Measurements from ENCODE around the gene KIF22. TPM values are rescaled to one million over a fixed set of nuclear protein-coding genes. Genes with fewer than 3 reads are reported as not detected.

KIF22 gene
- total RNA-seq, 1 donor from 2014 or later: 14.3 TPM

DNA sequence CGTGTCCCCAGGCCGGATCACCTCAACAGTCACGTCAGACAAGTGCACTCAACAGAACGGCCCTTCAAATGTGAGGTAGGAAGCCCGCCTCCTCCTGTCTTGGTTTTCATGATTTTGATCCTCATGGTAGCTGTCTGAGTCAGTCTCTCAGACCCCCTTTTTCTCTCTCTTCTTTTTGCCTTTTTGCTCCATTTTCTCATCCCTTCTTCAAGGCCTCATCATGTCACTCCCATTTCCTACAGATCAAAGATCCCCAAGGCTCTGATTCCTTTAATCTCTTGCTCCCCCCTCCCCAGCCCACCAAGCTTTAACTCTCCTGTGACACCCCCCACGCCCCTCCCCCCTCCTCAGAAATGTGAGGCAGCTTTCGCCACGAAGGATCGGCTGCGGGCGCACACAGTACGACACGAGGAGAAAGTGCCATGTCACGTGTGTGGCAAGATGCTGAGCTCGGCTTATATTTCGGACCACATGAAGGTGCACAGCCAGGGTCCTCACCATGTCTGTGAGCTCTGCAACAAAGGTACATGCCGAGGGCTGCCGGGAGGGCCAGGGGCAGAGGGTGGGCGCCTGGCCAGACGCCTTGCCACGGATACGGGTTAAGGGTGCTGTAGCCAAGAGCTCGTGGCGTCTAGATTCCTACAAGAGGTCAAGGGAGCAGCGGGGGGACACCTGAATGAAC is 17.8 kb downstream of the KIF22 start:
- Histone ChIP-seq H3K79me2 (ENCODE audit: insufficient read depth, low read length) (peaks cover 34% of the 10 kb centered on the region), H3K9me3 (ENCODE audit: insufficient read depth, low read depth, low read length) (no peaks in the 10 kb centered on the region), H3K27me3 (ENCODE audit: insufficient read depth, low read length) (no peaks in the 10 kb centered on the region), H4K20me1 (ENCODE audit: insufficient read depth, low read length) (peaks cover 34% of the 10 kb centered on the region), H3K27ac (ENCODE audit: low read depth, low read length) (peak overlapping the region; percentile 68), H3K36me3 (ENCODE audit: insufficient read depth, low read length) (no peaks in the 10 kb centered on the region), H3K4me3 (ENCODE audit: insufficient read depth, low read depth, low read length) (peak overlapping the region; percentile 77), H2AFZ (ENCODE audit: low read depth, low read length) (no peak overlapping the region), H3K4me1 (ENCODE audit: insufficient read depth, low read length) (peaks cover 40% of the 10 kb centered on the region), H3K9ac (ENCODE audit: low read length) (peak overlapping the region; percentile 84), H3K4me2 (ENCODE audit: low read length) (peak overlapping the region; percentile 93)
- H3K4me3 Mint-ChIP-seq (ENCODE audit: unreplicated experiment): peak overlapping the region; percentile 91
- TF ChIP-seq EZH2 (IDR thresholded peaks at IDR 0.05; ENCODE audit: insufficient read depth, low read length): no peak
- TF ChIP-seq, protein P1, sequence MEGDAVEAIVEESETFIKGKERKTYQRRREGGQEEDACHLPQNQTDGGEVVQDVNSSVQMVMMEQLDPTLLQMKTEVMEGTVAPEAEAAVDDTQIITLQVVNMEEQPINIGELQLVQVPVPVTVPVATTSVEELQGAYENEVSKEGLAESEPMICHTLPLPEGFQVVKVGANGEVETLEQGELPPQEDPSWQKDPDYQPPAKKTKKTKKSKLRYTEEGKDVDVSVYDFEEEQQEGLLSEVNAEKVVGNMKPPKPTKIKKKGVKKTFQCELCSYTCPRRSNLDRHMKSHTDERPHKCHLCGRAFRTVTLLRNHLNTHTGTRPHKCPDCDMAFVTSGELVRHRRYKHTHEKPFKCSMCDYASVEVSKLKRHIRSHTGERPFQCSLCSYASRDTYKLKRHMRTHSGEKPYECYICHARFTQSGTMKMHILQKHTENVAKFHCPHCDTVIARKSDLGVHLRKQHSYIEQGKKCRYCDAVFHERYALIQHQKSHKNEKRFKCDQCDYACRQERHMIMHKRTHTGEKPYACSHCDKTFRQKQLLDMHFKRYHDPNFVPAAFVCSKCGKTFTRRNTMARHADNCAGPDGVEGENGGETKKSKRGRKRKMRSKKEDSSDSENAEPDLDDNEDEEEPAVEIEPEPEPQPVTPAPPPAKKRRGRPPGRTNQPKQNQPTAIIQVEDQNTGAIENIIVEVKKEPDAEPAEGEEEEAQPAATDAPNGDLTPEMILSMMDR (IDR thresholded peaks at IDR 0.05; ENCODE audit: insufficient read depth, low read depth, low read length): no peak
- FAIRE-seq (no peak), DNase-seq (ENCODE audit: low read depth) (no peak)
- H3K36me3 Mint-ChIP-seq (ENCODE audit: low read depth, unreplicated experiment): peaks cover 9% of the 10 kb centered on the region
- no peaks in the 10 kb centered on the region for H3K27me3 Mint-ChIP-seq (ENCODE audit: low read depth, unreplicated experiment)
- no peaks in the 10 kb centered on the region for H3K9me3 Mint-ChIP-seq (ENCODE audit: unreplicated experiment)
- peaks cover 32% of the 10 kb centered on the region for H3K4me1 Mint-ChIP-seq (ENCODE audit: low read depth, unreplicated experiment)
- H3K27ac Mint-ChIP-seq (ENCODE audit: unreplicated experiment): peak overlapping the region; percentile 63

DNA sequence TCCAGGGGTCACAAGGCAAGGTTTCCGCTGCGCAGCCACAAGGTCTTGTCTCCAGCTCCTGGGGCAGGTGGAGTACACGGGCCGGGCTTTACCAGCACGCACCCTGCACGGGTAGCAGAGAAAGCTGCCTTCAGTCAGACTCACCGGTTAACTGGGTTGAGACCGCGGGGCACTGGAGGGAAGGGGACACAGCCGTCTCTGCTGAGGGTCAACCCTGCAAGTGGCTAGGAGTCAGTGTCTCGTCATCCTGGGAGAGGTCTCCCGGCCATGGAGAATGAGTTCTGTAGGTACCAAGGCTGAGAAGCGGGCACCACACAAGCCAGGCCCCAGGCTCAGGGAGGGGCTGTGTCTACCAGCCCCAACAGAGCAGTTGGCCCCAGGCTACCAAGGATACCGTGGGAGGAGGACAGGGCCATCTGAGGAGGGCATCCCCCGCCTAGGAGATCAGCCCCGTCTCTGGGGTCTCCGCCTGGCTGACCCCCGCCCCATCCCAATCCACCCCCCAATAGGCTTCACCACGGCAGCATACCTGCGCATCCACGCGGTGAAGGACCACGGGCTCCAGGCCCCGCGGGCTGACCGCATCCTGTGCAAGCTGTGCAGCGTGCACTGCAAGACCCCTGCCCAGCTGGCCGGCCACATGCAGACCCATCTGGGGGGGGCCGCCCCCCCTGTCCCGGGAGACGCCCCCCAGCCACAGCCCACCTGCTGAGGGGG is 18.6 kb downstream of the KIF22 start:
- no peak for DNase-seq (ENCODE audit: low read depth)
- no peak for FAIRE-seq
- H3K4me1 Mint-ChIP-seq (ENCODE audit: low read depth, unreplicated experiment): peaks cover 37% of the 10 kb centered on the region

More for the DNA sequence above, 18.6 kb downstream of the KIF22 start:
- Histone ChIP-seq H3K79me2 (ENCODE audit: insufficient read depth, low read length) (peaks cover 36% of the 10 kb centered on the region), H3K9me3 (ENCODE audit: insufficient read depth, low read depth, low read length) (no peaks in the 10 kb centered on the region), H3K36me3 (ENCODE audit: insufficient read depth, low read length) (no peaks in the 10 kb centered on the region), H4K20me1 (ENCODE audit: insufficient read depth, low read length) (peaks cover 34% of the 10 kb centered on the region), H3K4me3 (ENCODE audit: insufficient read depth, low read depth, low read length) (peak overlapping the region; percentile 77), H3K27me3 (ENCODE audit: insufficient read depth, low read length) (no peaks in the 10 kb centered on the region), H3K27ac (ENCODE audit: low read depth, low read length) (no peak overlapping the region), H3K4me2 (ENCODE audit: low read length) (peak overlapping the region; percentile 93), H3K4me1 (ENCODE audit: insufficient read depth, low read length) (peaks cover 39% of the 10 kb centered on the region), H3K9ac (ENCODE audit: low read length) (peak overlapping the region; percentile 84), H2AFZ (ENCODE audit: low read depth, low read length) (no peak overlapping the region)
- TF ChIP-seq, protein P1 (IDR thresholded peaks at IDR 0.05; ENCODE audit: insufficient read depth, low read depth, low read length): no peak
- no peak for TF ChIP-seq EZH2 (IDR thresholded peaks at IDR 0.05; ENCODE audit: insufficient read depth, low read length)
- Mint-ChIP-seq H3K27ac (ENCODE audit: unreplicated experiment) (no peak overlapping the region), H3K27me3 (ENCODE audit: low read depth, unreplicated experiment) (no peaks in the 10 kb centered on the region), H3K4me3 (ENCODE audit: unreplicated experiment) (peak overlapping the region; percentile 91), H3K36me3 (ENCODE audit: low read depth, unreplicated experiment) (peaks cover 9% of the 10 kb centered on the region), H3K9me3 (ENCODE audit: unreplicated experiment) (no peaks in the 10 kb centered on the region)

All from astrocyte (in vitro differentiated cells and primary cell).